Measurements from ENCODE around the gene TLR5. TPM values are rescaled to one million over a fixed set of nuclear protein-coding genes. Genes with fewer than 3 reads are reported as not detected.

Gene TLR5
- polyA plus RNA-seq, 1 of the 3 experiments (the other 2 are of a cell fraction) = not detected

DNA sequence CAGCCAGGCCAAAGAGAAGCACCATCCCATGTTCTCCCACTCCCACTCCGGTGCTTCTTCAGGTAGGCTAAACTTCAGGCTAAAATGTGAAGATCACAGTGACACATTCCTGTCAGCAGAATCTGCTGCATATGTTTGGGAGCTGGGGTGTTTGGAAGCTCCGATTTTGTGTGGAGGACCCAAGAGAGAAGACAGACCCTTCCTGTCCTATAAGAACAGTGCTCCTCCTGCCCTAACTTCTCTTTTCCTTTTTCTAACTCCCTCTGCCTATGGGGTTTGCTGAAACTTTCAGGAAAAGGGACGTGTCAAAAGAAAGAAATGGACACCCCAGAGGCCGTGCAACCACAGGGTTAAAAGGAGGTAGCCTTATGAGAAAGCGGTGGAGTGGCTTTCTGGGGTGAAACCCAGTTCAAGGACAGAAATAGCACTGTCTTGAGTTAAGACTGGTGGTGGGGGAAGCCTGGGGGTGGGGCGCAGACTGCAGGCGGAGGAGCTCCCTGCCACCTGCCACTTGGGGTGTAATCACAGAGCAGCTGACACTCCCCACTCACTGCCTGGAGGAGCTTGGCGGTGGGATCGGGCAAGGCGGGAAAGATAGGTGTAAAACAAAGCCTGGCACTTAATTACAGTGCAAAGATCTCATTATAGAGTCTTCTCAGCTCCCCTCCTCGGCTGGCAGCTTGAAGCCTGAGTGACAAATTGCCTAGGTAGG is 645 bp upstream of the TLR5 start:
- Histone ChIP-seq H3K4me3 (ENCODE audit: low read depth in 2 of 2, low read length in 1 of 2) (peak overlapping the region; percentile 63 to 67), H3K36me3 (replicated peaks in 1 of 2; ENCODE audit: control insufficient read depth in 1 of 2, insufficient read depth in 2 of 2, low read length in 1 of 2) (no peaks in the 10 kb centered on the region), H3K9ac (no peak overlapping the region), H3K79me2 (ENCODE audit: insufficient read depth) (no peaks in the 10 kb centered on the region), H3F3A (replicated peaks; ENCODE audit: insufficient read depth) (no peaks in the 10 kb centered on the region), H3K27me3 (ENCODE audit: insufficient read depth) (no peaks in the 10 kb centered on the region), H3K4me1 (ENCODE audit: control insufficient read depth in 1 of 2, insufficient read depth in 2 of 2, low read depth in 1 of 2, low read length in 1 of 2) (peaks cover 0 to 9% of the 10 kb centered on the region in 2 experiments; a peak in 2 of 4 replicates), H4K20me1 (ENCODE audit: insufficient read depth) (no peaks in the 10 kb centered on the region), H2AFZ (ENCODE audit: low read depth) (peak overlapping the region; percentile 79; the same call in 1 of the 2 replicates), H3K27ac (ENCODE audit: low read depth in 2 of 2, low read length in 1 of 2) (no peak overlapping the region; a peak in 1 of 4 replicates), H3K9me2 (no peaks in the 10 kb centered on the region), H3K9me3 (no peaks in the 10 kb centered on the region), H3K4me2 (peak overlapping the region; percentile 72)
- 81% methylated on average over 11 of the region's 11 CpGs for WGBS (ENCODE audit: low lambda C conversion rate)
- DNase-seq = no peak
- ChIA-PET CTCF (interaction anchor here (0.6 to 4.8 kb wide), 9 partner anchors 10 to 541 kb away, joined by 3 to 39 read pairs (median 5); no protein-coding TSS in a partner anchor), POLR2A (no interaction called here)
- no peak for TF ChIP-seq TEAD4 (IDR thresholded peaks at IDR 0.05; ENCODE audit: borderline replicate concordance, insufficient read depth)
- no peak for TF ChIP-seq YY1 (IDR thresholded peaks at IDR 0.05; ENCODE audit: low read depth)
- no peak for TF ChIP-seq MXI1 (IDR thresholded peaks at IDR 0.05; ENCODE audit: low read depth, low read length)
- TF ChIP-seq TCF12 (IDR thresholded peaks at IDR 0.05) = no peak

DNA sequence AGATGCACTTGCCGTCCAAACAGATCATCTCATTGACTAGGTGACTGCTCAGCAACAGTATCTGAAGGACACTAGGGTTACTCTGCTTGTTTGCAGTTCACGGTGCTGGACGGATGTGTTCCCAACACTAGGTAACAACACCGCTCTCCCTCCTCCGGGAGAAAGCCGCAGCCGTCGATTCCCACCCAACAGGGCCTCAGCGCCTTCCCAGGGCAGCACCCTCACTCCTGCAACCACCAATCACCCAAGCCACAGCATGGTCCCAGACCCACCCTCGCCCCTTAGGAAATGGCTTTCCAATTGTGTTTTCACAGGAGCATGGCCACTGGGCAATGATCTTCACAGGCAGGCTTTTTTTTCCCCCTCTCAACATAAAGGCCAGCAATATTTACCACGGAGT is 779 bp downstream of the TLR5 start:
- CTCF ChIA-PET = interaction anchor here (0.6 to 4.8 kb wide), 7 partner anchors 8 to 130 kb away, joined by 3 to 39 read pairs (median 3); no protein-coding TSS in a partner anchor
- H3K27ac ChIP-seq (ENCODE audit: low read depth in 2 of 2, low read length in 1 of 2) = no peak overlapping the region
- no peak overlapping the region for H2AFZ ChIP-seq (ENCODE audit: low read depth)
- H3K9me2 ChIP-seq = no peaks in the 10 kb centered on the region
- H3K79me2 ChIP-seq (ENCODE audit: insufficient read depth) = no peaks in the 10 kb centered on the region
- peaks cover 0 to 9% of the 10 kb centered on the region in 2 experiments; a peak in 2 of 4 replicates for H3K4me1 ChIP-seq (ENCODE audit: control insufficient read depth in 1 of 2, insufficient read depth in 2 of 2, low read depth in 1 of 2, low read length in 1 of 2)
- DNase-seq = no peak
- no peak for TF ChIP-seq TAF1 (IDR thresholded peaks at IDR 0.05; ENCODE audit: borderline replicate concordance, low read depth, low read length)
- TF ChIP-seq TCF12 (IDR thresholded peaks at IDR 0.05) = no peak
- TF ChIP-seq RAD21 (IDR thresholded peaks at IDR 0.05; ENCODE audit: low read length) = no peak
- TF ChIP-seq, protein P1, sequence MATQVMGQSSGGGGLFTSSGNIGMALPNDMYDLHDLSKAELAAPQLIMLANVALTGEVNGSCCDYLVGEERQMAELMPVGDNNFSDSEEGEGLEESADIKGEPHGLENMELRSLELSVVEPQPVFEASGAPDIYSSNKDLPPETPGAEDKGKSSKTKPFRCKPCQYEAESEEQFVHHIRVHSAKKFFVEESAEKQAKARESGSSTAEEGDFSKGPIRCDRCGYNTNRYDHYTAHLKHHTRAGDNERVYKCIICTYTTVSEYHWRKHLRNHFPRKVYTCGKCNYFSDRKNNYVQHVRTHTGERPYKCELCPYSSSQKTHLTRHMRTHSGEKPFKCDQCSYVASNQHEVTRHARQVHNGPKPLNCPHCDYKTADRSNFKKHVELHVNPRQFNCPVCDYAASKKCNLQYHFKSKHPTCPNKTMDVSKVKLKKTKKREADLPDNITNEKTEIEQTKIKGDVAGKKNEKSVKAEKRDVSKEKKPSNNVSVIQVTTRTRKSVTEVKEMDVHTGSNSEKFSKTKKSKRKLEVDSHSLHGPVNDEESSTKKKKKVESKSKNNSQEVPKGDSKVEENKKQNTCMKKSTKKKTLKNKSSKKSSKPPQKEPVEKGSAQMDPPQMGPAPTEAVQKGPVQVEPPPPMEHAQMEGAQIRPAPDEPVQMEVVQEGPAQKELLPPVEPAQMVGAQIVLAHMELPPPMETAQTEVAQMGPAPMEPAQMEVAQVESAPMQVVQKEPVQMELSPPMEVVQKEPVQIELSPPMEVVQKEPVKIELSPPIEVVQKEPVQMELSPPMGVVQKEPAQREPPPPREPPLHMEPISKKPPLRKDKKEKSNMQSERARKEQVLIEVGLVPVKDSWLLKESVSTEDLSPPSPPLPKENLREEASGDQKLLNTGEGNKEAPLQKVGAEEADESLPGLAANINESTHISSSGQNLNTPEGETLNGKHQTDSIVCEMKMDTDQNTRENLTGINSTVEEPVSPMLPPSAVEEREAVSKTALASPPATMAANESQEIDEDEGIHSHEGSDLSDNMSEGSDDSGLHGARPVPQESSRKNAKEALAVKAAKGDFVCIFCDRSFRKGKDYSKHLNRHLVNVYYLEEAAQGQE (IDR thresholded peaks at IDR 0.05; ENCODE audit: low read depth, low read length) = no peak
- TF ChIP-seq, protein P2, sequence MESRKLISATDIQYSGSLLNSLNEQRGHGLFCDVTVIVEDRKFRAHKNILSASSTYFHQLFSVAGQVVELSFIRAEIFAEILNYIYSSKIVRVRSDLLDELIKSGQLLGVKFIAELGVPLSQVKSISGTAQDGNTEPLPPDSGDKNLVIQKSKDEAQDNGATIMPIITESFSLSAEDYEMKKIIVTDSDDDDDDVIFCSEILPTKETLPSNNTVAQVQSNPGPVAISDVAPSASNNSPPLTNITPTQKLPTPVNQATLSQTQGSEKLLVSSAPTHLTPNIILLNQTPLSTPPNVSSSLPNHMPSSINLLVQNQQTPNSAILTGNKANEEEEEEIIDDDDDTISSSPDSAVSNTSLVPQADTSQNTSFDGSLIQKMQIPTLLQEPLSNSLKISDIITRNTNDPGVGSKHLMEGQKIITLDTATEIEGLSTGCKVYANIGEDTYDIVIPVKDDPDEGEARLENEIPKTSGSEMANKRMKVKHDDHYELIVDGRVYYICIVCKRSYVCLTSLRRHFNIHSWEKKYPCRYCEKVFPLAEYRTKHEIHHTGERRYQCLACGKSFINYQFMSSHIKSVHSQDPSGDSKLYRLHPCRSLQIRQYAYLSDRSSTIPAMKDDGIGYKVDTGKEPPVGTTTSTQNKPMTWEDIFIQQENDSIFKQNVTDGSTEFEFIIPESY (IDR thresholded peaks at IDR 0.05; ENCODE audit: borderline replicate concordance, low read depth) = no peak
- no peak for TF ChIP-seq MEF2A (IDR thresholded peaks at IDR 0.05; ENCODE audit: borderline replicate concordance, low read depth)
- TF ChIP-seq, protein P3, sequence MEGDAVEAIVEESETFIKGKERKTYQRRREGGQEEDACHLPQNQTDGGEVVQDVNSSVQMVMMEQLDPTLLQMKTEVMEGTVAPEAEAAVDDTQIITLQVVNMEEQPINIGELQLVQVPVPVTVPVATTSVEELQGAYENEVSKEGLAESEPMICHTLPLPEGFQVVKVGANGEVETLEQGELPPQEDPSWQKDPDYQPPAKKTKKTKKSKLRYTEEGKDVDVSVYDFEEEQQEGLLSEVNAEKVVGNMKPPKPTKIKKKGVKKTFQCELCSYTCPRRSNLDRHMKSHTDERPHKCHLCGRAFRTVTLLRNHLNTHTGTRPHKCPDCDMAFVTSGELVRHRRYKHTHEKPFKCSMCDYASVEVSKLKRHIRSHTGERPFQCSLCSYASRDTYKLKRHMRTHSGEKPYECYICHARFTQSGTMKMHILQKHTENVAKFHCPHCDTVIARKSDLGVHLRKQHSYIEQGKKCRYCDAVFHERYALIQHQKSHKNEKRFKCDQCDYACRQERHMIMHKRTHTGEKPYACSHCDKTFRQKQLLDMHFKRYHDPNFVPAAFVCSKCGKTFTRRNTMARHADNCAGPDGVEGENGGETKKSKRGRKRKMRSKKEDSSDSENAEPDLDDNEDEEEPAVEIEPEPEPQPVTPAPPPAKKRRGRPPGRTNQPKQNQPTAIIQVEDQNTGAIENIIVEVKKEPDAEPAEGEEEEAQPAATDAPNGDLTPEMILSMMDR (IDR thresholded peaks at IDR 0.05) = no peak
- TF ChIP-seq FOSL2 (IDR thresholded peaks at IDR 0.05; ENCODE audit: borderline replicate concordance, low read depth) = no peak
- TF ChIP-seq, protein P4, sequence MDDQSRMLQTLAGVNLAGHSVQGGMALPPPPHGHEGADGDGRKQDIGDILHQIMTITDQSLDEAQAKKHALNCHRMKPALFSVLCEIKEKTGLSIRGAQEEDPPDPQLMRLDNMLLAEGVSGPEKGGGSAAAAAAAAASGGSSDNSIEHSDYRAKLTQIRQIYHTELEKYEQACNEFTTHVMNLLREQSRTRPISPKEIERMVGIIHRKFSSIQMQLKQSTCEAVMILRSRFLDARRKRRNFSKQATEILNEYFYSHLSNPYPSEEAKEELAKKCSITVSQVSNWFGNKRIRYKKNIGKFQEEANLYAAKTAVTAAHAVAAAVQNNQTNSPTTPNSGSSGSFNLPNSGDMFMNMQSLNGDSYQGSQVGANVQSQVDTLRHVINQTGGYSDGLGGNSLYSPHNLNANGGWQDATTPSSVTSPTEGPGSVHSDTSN (IDR thresholded peaks at IDR 0.05) = no peak
- no peak for TF ChIP-seq FOXM1 (IDR thresholded peaks at IDR 0.05; ENCODE audit: low read depth)
- H3K4me2 ChIP-seq = peak overlapping the region; percentile 72
- H3K4me3 ChIP-seq (ENCODE audit: low read depth in 2 of 2, low read length in 1 of 2) = peak overlapping the region; percentile 63 to 67; a peak in 3 of 4 replicates
- H3K36me3 ChIP-seq (replicated peaks in 1 of 2; ENCODE audit: control insufficient read depth in 1 of 2, insufficient read depth in 2 of 2, low read length in 1 of 2) = no peaks in the 10 kb centered on the region
- POLR2A ChIA-PET = no interaction called here
- WGBS (ENCODE audit: low lambda C conversion rate) = 86% methylated on average over 11 of the region's 11 CpGs
- H3K9ac ChIP-seq = no peak overlapping the region
- H3K27me3 ChIP-seq (ENCODE audit: insufficient read depth) = no peaks in the 10 kb centered on the region
- H3K9me3 ChIP-seq = no peaks in the 10 kb centered on the region
- H3F3A ChIP-seq (replicated peaks; ENCODE audit: insufficient read depth) = no peaks in the 10 kb centered on the region
- no peaks in the 10 kb centered on the region for H4K20me1 ChIP-seq (ENCODE audit: insufficient read depth)
